GM19025 (cell line): ENCODE measurements around the gene CNGA4.
"Not testable (repeated sequence)": the region's sequence is repeated elsewhere in the genome, so short reads cannot be mapped to it uniquely, and the experiment has no call there.

ENCODE experiments used
- ATAC-seq: cut with Tn5 transposase; IDR thresholded peaks from one replicate; pipeline ENCODE4 v1.9.1; 2021; ENCODE audit warnings: mild to moderate bottlenecking, low read depth, moderate library complexity; ENCODE audit not compliant: unreplicated experiment

Gene CNGA4

GRCh38 chr11:6225024-6225423 lies 13.9 kb upstream of the CNGA4 start:
- no peak for ATAC-seq

GRCh38 chr11:6225896-6226295 lies 13.0 kb upstream of the CNGA4 start:
- no peak for ATAC-seq

GRCh38 chr11:6228520-6228919 lies 10.4 kb upstream of the CNGA4 start:
- no peak for ATAC-seq

- no peak for ATAC-seq
These were observed 9.0 kb upstream of the CNGA4 start for GRCh38 chr11:6229911-6230310.

- ATAC-seq: no peak
These were observed 6.0 kb upstream of the CNGA4 start for GRCh38 chr11:6232899-6233298.

GRCh38 chr11:6233984-6234386 lies 4.9 kb upstream of the CNGA4 start:
- no peak for ATAC-seq

DNA sequence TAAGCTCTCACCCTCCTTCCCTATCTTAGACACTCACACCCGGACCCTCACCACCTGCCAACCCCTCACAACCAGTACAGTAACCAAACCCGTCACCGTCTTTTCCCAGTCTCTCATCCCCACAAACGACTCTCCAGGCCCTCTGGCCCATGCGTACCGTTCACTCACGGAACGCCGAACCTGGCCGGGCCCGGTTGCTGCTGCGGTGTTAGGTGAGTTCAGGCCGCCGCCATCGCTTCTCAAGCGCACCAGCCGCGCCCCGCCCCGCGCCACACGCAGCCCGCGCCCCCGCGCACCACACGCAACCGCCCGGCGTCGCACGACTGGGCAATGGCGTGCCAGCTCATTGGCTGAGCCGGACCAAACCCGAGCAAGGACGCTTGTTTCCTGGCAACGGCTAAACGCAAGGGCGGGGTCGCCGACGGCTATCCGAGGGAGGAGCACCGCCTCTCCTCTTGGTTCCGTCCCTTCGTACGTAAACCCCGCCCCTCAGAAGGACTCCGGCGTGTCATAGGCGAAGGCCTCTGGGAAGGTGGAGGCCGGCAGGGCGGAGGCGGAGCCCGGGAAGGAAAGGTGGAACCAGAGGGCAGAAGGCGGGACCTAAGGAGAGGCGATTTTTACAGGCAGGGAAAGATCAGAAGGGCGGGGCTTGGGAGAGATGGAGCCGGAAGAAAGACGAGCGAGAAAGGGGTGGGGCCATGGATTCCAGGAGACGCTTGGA lies 4.3 kb upstream of the CNGA4 start, which contains the start of gene FHIP1B:
Gene FHIP1B, minus strand, starts transcription at position 250 of the 721 bp plus-strand sequence. CDS start 10,120 bp downstream, outside the sequence.
- peak; percentile 96 for ATAC-seq

DNA sequence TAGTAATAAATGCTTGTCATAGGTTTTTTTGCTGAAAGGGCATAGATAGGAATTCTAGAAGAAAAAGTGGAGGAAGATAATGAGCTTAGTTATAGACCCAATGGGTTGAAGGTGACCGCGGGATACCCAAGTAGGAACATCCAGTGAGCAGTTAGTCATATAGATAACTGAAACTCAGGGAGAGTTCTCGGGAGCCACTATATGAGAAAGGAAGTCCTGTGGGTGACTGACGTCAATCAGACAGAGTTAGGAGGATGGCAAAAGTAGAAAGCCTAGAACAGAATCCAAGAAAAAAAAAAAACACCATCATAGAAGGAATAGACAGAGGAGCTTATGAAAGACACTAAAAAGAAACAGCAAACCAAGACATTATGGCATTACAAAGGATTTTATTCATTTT lies 1.6 kb upstream of the CNGA4 start:
- ATAC-seq: no peak

GRCh38 chr11:6237761-6238302 lies 1.1 kb upstream of the CNGA4 start:
- ATAC-seq: no peak

- ATAC-seq: no peak
These were observed 1.2 kb downstream of the CNGA4 start for GRCh38 chr11:6240139-6240538.

DNA sequence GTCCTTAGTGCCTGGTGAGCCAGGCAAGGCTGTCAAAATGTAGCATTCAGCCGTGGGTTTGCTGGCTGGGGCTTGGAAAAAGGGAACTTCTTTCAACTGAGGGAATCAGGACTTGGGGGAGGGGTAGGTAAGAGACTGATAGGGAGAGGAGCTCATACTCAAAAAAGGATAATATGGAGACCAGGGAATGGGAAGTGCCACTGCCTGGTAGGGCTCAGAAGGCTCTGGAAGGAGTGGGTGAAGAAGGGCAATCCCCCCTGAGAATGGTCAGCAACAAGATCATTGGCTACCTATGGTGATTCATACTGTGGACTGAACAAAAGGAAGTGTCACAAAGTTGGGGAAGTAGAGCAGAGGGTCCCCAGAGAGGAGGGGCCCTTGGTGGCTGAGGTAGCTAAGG lies 1.9 kb downstream of the CNGA4 start:
- no peak for ATAC-seq

GRCh38 chr11:6241316-6241715 lies 2.4 kb downstream of the CNGA4 start:
- ATAC-seq: no peak

DNA sequence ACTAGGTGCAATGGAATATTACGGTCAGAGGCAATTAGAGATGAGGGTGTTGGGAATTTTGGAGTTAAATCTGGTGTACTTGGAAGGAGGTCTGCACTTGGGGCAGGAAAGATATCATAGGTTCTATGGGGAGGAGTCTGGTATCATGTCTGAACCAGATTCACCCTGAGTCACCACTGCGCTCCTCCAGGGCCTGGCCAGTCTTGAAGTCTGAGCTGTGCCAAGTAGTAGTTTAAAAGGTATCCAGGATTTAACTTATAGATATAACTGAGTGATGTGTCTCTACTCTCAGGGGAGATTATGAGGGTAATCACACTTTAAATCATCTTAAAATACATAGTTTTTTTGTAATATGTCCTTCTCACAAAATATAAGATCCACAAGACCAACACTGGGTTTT lies 6.6 kb downstream of the CNGA4 start:
- no peak for ATAC-seq

- ATAC-seq: no peak
These were observed 9.4 kb downstream of the CNGA4 start for GRCh38 chr11:6248248-6248647.

- not testable (repeated sequence) for ATAC-seq
These were observed 10.0 kb downstream of the CNGA4 start for GRCh38 chr11:6248897-6249296.

GRCh38 chr11:6249770-6250555 lies 11.1 kb downstream of the CNGA4 start:
- ATAC-seq: no peak

DNA sequence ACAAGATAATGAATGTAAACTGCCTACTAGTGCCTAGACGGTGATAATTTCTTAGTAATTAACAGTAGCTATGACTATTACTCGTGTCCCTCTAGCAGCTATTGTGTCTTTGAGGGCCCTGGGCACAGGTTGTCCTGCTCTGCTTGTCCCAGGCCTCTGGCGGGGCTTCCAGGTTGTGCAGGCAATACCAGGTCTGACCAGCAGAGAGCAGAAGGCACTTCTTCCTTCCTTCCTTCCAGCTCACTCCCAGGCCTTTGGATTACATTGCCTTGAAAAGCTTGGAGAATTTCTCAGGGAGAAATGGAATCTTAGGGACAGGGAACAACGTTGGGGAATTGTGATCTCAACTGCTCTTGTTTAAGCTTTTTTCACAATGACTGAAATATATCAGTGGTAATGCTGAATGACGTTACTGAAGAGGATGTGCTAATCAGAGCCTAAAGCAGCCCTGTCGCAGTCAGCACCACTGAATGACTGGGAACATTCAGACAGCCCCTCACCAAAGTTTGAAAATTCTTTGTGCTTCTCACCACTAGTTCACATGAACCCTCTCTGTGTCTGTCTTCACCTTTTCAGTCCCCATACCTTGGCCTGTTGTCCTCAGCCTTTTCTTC lies 12.3 kb downstream of the CNGA4 start:
- ATAC-seq: no peak

DNA sequence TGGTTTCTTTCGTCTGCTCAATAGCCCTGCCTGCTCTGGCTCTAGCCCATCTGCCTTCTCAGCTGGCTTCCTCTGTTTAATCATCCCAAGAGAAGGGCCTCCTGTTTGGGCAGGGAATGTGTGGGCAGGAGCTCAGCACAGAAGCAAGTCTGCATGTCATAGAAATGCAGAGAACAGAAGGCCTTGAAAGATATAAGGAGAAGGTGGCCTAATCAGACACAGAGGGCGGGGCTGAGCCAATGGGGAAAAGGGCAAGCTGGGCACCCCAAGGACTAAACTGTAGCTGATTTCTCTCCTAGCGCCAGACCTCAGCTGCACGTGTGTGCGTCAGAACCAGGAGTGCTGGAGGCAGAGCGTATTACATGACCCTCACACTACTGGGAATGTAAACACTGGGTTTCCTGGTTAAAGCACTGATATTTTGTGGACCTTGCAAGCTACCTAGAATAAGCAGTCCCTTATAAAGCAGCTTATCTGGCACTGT lies 13.1 kb downstream of the CNGA4 start:
- ATAC-seq: no peak

GRCh38 chr11:6253197-6253596 lies 14.3 kb downstream of the CNGA4 start:
- ATAC-seq: no peak

DNA sequence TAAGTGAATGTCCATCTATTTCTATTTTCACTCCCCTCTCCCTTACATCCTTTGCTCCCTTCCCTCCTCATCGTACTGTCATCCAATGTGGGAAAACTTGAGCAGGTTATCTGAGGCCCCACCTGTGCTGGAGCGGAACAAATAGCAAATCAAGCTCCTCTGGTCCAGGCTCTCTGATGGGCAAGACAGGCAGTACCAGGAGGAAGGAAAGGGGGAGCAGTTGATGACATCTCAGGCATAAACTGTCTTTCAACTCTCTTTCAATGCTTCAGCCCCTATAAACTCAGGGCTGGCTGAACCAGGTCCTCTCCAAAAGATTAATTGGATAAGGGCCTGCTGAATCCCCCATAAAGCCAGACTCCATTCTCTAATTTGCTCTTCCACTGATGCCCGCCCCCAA lies 19.3 kb downstream of the CNGA4 start:
- no peak for ATAC-seq

GRCh38 chr11:6258571-6259081 lies 19.7 kb downstream of the CNGA4 start:
- ATAC-seq: no peak
